HG02759 (cell line): ENCODE measurements around the gene CNIH3.
A peak's percentile ranks its signal among the peaks of the same experiment; 100 is the strongest.

Experiments used
- ATAC-seq: cut with Tn5 transposase; IDR thresholded peaks from one replicate; pipeline ENCODE4 v1.9.1; 2021; ENCODE audit warnings: mild to moderate bottlenecking, moderate library complexity; ENCODE audit not compliant: unreplicated experiment

CNIH3 gene

DNA sequence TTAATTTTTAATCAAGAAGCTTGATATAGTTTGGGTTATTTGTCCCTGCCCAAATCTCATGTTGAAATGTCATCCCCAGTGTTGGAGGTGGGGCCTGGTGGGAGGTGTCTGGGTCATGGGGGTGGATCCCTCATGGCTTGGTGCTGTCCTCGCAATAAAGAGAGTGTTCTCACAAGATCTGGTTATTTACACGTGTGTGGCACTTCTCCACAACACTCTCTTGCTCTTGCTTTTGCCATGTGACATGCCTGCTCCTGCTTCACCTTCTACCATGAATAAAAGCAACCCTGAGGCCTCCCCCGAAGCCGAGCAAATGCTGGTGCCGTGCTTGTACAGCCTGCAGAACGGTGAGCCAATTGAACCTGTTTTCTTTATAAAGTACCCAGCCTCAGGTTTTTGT, 2.6 kb upstream of the CNIH3 start:
- no peak for ATAC-seq

DNA sequence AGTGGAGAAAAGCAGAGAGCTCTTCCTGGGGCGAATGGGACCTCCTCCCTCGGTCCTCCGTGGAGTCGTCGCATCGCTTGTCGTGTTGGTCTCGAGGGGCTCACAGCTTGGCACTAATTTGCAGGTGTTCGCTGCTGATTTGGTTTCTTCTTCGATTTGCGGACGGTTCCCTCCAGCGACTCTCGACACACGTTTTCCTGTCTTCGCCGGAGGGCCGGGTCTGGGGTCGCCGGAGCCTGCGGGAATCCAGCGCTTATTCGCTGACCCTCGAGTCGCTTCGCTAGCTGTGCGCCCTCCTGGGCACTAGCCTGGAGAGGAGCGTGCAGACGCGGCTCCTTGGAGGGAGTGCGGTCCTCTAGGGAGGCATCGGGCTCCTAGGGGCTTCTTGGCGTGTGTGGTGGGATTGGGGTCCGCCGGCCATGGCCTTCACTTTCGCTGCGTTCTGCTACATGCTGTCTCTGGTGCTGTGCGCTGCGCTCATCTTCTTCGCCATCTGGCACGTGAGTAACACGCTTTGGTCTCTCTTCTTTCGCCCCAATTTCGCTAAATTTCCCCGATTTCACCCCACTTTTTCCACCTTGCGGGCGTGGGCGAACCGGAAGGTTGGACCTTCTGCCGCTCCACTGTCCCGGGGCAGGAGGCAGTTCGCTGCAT, 766 bp downstream of the CNIH3 start:
- ATAC-seq = no peak

DNA sequence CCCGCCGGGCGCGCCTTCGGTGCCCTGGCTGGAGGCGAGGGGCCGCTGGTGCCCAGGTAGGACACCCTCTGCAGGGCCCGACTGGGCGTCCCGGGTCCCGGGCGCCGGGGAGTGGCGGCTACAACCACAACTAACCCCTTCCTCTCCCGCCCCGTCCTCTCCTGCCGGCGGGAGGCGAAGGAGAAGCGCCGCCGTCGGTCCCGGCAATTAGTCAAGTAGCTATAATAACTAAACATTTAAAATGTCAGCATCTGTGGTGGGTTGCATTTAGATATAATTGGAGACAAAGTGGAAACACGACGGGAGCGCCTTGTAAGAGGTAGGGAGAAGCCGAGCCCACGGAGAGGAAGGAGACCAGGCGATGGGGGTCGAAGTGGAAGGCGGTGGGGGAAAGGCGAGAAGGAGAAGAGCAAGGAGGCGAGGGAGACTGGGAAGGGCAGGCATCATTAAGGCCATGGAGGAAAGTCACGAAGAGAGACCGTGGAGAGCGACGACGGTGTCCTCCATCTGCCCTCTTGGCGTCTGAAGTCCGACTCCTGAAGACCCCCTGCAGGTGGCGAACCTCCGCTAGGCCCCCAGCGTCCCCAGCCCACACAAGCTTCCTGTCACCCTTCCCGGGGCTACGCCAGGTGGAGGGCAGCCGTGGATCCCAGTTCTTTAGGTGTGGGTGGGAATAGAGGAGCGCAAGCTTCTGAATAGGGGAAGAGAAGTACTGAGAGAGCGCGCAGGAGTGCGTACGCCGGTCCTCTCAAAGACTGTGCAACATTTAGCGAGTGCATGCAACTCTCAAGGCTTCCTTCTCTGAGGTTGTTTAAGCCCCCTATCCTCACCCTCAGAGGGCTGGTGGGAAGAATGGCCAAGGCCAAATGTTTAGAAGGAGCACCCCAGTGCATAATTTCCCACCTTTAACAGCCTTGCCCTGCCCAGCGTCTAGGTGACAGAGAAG, 1.6 kb downstream of the CNIH3 start:
- ATAC-seq = no peak

DNA sequence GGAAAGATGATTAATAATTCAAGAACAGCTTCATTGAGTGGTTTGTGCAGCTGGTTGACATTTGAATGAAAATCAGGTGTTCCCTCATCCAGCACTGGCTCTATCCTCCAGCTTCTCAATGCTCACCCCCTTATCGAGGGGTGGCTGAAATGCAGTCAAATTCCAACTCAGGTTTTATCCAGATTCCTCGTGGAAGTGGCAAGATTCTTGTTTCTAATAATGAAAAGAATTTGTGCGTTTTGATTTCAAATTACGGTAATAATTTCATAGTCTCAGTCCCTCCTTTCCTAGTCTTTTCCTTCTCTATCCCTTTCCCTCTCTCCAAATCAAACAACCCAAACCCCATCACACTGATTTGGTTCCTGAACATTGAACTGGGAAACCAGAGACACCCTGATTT, 3.1 kb downstream of the CNIH3 start:
- no peak for ATAC-seq

DNA sequence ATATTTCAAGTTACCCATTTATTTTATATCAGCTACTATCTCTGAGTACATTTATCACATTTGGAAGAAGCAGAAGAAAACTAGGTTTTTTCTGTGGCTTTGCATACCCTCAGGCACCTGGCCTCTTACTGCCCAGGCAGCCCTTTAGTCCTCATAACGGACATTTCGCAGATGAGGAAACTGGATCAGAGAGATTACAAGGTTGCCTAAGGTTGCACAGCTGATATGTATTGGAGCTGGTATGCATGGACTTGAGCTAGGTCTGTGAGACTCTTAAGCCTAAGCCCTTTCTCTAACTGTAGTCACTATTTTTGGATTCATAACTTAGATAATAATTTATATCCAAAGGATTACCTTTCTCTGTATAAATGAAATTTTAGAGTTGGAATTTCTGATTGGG, 4.0 kb downstream of the CNIH3 start:
- ATAC-seq = no peak

DNA sequence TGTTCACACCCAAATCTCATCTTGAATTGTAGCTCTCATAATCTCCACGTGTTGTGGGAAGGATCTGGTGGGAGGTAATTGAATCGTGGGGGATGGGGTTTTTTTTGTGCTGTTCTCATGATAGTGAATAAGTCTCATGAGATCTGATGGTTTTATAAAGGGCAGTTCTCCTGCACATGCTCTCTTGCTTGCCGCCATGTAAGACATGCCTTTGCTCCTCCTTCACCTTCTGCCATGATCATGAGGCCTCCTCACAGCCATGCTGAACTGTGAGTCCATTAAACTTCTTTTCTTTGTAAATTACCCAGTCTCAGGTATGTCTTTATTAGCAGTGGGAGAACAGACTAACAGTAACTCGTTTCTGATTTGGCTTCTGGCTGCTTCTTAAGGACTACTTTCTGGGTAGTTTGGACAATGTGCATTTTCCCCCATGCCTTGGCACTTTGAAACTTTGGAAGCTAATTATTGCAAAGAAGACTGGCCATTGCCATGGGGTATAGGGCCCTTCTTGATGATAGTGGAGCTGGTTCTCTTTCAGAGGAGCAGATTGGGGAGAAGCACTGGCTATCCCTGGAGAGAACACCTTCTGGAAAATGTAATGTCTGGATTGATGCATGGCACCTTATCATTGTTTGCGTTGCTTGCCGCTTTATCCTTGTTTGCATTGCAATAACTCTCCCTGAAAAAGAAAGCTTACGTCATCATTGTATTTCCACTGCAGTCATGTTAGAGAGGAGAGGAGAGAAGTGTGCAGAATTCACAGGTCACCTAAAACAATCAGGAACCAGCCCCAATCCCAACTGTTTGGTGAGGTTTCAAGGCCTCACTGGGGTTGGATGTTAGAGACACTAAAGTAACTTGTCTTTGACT, 5.9 kb downstream of the CNIH3 start:
- no peak for ATAC-seq

DNA sequence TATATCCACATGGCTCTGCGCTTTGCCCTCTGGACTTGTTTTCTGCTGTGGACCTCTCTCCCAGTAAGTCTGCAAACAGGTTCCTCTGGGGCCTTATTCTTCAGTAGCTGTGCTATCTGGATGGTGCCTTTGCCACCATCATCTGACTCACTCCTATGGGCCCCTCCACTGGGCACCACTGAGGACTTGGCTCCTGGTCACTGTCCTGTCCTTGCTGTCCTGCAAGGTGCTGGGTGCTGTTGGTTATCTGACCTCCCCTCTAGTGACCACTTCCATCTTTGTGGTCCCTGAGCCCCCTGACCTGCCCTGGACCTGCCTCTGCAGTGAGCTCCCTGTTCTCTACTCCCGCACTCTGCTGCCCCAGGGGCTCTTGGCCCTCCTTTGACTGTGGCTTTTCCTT, 6.7 kb downstream of the CNIH3 start:
- ATAC-seq = no peak

DNA sequence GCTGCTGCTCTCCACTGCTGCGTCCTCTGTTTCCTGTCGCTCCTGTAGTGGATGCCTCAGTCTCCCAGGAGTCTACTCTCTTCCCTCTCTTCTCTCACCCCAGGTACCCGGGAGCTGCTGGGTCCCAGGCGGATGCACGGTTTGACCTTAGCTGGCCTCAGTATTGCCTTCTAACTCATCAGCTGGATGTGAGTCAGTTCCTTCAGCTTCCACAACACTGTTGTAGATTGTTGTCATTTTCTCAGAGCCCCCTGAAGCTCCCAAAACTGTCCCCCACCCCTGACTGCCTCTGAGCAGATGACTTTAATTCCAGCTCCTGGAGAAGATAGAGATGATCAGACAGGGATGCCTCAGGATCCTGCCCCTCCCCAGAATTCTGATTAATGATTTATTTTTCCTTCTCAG, 7.2 kb downstream of the CNIH3 start:
- no peak for ATAC-seq

DNA sequence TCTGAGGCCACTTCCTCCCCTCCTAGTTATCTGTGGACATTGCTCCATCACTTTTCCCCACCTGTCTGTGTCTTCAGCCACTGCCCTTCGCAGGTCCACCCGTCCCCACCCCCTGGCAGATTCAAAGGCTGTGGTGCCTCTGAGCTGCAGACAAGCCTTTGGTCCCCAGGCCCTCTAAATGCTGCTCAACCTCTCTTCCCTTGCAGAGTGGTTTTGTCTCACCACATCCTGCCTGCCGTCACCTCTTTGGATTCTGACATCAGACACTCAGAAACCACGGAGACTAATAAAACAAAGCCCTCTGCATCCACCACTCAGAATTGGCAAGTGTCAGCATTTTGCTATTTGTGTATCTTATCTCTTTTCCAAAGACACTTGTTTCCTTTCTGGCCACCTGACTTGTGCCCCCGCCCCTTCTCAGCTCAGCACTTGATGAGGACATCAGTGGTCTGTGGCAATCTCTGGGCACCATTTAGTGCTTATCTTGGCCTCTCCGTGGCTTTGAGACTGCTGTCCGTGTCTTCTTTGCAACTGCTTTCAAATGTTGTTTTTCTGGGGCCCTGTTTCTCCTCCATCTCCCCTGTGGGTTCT, 7.7 kb downstream of the CNIH3 start:
- ATAC-seq = peak; percentile 86

DNA sequence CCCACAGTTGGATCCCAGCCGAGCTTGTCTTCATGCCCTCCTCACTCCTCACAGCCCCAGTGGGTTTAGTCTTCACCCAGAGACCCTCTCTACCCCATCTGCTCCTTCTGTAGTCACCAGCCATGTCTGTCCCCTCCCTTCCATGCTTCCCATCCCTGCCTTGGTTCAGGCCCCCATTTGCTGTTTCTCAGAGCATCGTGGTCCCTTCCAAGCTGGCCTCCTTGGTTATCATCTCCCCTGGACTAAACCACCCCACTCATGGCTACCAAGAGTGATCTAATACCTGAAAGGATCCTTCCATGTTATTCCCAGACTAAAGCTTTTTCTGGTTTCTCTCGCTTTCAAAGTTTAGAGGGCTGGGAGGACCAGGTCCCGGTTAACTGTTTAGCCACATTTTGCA, 8.3 kb downstream of the CNIH3 start:
- ATAC-seq = no peak

DNA sequence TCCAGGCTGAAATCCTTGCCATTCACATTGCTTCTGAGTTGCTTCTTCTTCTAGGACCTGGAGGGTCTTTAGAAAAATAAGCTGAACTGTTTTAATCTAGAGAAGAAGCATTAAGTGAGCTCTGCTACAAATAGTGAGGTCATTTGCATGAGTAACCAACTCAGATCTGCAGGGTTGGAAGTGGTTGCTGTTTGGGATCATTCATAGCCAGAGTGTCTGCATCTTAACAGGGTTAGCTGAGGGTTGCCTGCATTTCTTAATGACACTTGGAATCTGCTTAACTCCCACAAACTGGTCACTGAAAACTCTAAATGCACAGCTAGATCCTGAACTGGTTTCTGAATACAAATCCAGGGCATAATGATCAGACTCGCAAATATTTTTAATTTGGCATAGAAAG, 9.9 kb downstream of the CNIH3 start:
- ATAC-seq = no peak

DNA sequence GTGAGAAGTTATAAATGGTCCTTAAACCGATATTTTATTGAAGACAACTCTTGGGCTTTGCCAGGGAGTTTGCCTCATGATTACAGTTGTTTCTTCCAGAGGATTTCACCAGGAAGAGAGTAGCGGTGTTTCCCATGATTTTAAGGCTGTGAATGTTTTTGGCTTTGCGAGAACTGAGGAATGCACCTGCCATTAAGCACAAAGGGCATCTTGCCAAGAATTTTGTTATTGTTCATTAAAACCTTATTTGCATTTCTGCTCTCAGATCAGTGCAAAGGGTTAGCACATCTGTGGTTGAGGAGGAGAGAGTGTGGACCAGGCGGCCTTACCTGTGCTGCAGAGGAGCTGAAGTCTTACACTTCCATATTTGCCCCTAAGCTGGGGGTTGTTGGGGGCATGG, 13.8 kb downstream of the CNIH3 start:
- no peak for ATAC-seq

DNA sequence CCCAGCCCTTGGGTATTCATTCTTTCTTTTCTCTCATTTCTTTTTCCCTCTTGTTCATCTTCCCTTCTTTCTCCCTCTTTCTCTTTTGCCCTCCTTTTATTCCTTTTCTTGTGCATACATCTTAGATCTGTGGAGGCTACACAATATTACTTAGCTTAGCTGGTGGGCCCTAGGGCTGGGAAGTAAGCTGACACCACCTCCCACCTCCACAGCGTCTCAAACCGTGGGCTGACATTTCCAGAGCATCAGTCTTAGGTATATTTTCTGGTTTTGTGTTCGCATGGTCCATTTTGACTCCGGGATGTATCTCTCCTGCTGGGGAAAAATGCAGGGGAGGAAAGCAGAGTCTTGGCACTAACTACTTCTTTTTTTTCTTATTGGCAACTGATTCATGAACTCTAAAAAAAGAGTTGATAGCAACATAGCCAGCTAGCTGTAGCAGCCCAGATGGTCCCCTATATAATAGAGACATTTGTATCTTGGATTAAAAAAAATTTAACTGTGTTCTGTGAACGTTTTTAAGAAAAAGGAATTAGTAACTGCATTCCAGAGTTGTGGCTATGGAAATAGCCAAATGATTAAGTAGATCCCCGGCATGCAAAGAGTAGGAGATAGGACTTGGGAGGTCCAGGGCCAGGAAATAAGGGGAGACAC, 15.5 kb downstream of the CNIH3 start:
- no peak for ATAC-seq

DNA sequence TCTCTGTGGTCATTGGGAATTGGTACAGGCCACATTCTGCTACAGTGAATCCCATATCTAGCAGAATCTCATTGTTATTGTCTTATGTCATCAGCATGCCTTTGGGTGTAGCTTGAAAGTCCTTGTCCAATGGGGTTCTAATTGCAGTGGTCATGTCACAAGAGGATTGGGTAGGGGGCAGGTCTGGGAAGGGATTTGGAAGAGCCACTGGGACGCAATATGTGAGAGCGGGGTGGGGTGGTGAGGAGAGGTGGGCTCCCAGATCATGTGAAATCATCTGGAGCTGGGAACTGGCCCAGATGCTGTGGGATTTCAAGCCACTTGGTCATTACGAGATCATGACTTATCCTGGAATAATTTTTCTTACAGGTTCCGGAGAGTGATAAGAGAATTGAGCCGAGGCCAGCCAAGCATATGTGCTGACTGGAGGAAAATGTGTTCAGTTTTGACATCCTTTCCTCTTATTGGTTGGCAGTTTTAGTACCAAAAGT, 16.3 kb downstream of the CNIH3 start:
- no peak for ATAC-seq

DNA sequence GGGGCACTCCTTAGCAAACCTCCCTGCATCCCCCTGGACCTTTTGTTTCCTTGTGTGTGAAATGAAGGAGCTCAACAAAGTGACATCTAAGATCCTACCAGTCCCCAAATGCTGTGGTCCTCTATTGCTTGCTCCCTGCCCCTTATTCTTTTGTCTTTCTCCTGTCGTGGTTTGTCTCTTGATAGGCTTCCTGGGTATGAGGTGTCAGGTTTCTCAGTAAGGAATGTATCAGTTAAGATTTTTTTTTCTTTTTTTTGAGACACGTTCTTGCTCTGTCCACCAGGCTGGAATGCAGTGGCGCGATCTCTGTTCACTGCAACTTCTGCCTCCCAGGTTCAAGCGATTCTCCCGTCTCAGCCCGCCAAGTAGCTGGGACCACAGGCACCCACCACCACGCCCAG, 16.8 kb downstream of the CNIH3 start:
- ATAC-seq = no peak

DNA sequence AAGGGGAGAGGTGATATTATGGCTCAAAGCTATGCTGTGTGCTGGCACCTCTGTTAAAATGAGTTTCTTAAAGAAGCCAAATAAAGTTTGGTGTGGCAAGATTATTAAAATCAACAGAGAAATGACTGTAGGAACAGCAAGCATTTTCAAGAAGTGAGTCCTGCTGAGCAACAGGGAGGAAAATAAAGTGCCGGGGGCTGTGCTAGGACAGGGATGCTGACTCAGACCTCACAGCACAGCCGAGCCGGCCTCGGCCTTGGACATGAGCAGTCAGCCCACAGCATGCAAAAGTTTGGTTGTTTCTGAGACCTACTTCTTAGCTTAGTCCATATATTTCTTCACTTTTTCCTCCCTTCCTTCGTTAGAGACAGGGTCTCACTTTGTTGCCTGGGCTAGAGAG, 19.2 kb downstream of the CNIH3 start:
- no peak for ATAC-seq

DNA sequence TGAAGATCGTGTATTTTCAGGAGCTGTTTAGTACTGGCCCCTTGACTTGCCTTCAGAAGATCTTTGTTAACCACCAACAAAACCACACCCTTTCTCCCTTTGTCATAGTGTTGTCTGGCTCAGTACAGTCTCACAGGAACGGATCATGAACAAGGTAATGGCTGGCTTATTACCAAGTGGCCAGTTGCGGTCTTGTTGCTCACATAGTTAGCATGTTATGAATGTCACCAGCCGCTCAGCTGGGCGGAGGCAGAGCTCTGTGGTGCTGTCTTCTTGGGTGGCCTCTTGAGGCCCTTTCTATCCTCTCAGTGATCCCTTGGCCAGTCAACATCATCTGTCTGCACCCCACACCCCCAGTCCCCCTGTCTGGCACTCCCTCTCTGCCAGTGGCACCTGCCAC, 21.4 kb downstream of the CNIH3 start:
- no peak for ATAC-seq

DNA sequence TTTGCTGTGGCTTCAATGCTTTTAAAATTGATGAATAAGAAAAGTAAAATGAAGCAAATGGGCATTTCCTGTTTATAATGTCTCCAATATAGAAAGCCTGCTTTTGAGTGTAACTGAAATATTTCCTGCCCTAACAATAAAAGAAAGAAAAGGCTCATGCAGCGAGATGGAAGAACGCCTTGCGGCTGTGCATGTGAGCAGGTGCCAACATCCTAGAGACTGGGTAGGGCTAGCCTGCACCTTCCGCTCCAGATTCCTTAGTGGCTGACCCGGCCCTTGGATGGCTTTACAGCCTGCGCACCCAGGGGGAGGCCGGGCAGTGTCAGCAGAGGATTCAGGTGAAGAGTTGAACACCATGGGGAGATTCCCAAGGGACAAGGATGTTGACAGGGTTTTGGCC, 21.8 kb downstream of the CNIH3 start:
- no peak for ATAC-seq

DNA sequence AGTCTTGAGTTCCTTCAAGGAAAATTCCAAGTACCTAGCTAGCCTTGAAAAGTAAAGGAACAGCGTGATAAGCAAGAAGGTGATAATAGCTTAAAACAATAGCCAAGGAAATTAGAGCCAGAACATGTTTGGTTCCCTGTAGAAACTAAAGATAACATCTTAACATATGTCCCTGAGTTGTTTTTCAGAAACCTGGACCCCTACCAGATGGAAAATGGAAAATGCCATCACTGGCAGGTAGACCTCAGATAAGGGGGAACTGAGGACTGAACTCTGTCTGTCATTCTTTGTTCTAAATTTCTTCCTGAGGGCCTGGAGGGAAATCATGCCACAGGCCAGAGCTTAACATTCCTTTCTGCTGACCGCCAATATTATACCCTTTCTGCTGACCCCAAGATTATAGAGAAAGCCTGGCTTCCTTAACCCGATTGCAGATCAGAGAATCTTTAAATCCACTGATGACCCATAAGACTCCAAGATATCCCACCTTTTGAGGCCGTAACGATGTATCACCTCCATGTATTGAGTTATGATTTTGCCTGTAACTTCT, 23.4 kb downstream of the CNIH3 start:
- no peak for ATAC-seq

DNA sequence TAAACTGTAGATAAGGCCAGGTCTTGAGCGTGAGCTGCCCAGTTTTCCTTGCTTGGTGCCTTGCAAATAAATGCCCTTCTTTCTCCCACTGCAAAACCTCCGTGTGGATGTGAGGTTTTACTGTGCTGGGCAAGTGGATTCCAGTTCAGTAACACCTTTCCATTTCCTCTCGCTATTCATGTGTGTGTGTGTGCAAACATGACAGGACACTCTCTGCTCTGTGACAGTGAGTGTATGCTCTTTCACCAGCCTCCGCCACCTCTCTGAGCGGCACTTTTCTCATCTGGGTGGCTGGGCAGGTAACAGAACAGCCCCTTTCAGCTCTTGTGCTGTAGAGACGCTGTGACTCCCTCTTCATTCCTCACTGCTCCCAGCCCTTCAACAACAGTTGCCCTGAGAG, 23.9 kb downstream of the CNIH3 start:
- no peak for ATAC-seq
